Thyroid gland (tissue), 4 donors: ENCODE measurements around the gene TMEM131. TPM values are rescaled to one million over a fixed set of nuclear protein-coding genes. Genes with fewer than 3 reads are reported as not detected.

Source experiments
- DNase-seq, 2 donors: peaks; one replicate each; pipeline ENCODE4 v3.0.0-alpha.2; 2019
- H3K27ac ChIP-seq, 3 donors: fragments of 200-600 bp; sonication (generic); 1 replicate in 2 of 3; 2 replicates in 1 of 3; pipeline ENCODE4 v1.5.1; 2016 to 2019; ENCODE audit warnings: mild to moderate bottlenecking in 1 of 3, moderate library complexity in 1 of 3
- H3K27me3 ChIP-seq: fragments of 200-600 bp; sonication (generic); one replicate; pipeline ENCODE4 v1.5.1; 2019
- H3K36me3 ChIP-seq, 2 donors: fragments of 200-600 bp; sonication (generic); one replicate each; pipeline ENCODE4 v1.5.1; 2016 to 2019
- H3K4me1 ChIP-seq, 2 donors: fragments of 200-600 bp; sonication (generic); one replicate each; pipeline ENCODE4 v1.5.1; 2017 to 2019
- H3K4me3 ChIP-seq, 3 donors: fragments of 200-600 bp; sonication (generic); replicated peaks in 1 of 3; 1 replicate in 2 of 3; 2 replicates in 1 of 3; pipeline ENCODE4 v1.5.1; 2016; ENCODE audit warnings: mild to moderate bottlenecking in 1 of 3
- H3K9me3 ChIP-seq: fragments of 200-600 bp; sonication (generic); one replicate; pipeline ENCODE4 v1.5.1; 2017
- CTCF ChIP-seq, 6 experiments: fragments of 200-600 bp in 3 of 6; fragments of 450-650 bp in 3 of 6; sonication (generic) in 3 of 6; IDR thresholded peaks; one replicate each; pipeline ENCODE4 v1.5.1; 2016 to 2019; ENCODE audit warnings: antibody characterized with exemption in 6 of 6, mild to moderate bottlenecking in 2 of 6, inconsistent platforms in 1 of 6, moderate library complexity in 1 of 6
- POLR2A ChIP-seq, 2 donors: fragments of 450-650 bp; IDR thresholded peaks; one replicate each; pipeline ENCODE4 v1.6.1; 2017; ENCODE audit warnings: antibody characterized with exemption in 2 of 2, mild to moderate bottlenecking in 2 of 2, moderate library complexity in 1 of 2
- WGBS, 2 donors: methylation state at CpG; one replicate each; pipeline ENCODE4 v1.1.5; 2017; 5-methylcytosine and 5-hydroxymethylcytosine counted together
- intact Hi-C: fragments of 100-400 bp; cut with DNase I; formaldehyde crosslinking; loops from one replicate; pipeline ENCODE4 v1.15.1; 2023
- total RNA-seq, 4 donors: library from RNA; depleted of rRNA; stranded (reverse); fragments of >200 nt; gene quantifications; one replicate each; pipeline ENCODE4 v1.2.3, GENCODE V29; 2016

TMEM131 gene
- total RNA-seq, 4 donors from 2014 or later, result 28.6 to 47.0 (median 35.2) TPM

GRCh38 chr2:97908208-97908676 lies 87.5 kb downstream of the TMEM131 start:
- H3K4me1 ChIP-seq, result no peaks in the 10 kb centered on the region
- no peaks in the 10 kb centered on the region for H3K9me3 ChIP-seq
- no peak overlapping the region for H3K4me3 ChIP-seq
- TF ChIP-seq POLR2A (IDR thresholded peaks at IDR 0.05) (no peak), CTCF (IDR thresholded peaks at IDR 0.05) (no peak)
- WGBS, 2 donors, result 89 to 96% methylated on average over 6 of the region's 6 CpGs
- intact Hi-C loops, result no loop called here
- no peak for DNase-seq
- no peaks in the 10 kb centered on the region for H3K27me3 ChIP-seq
- no peak overlapping the region for H3K27ac ChIP-seq
- no peaks in the 10 kb centered on the region for H3K36me3 ChIP-seq

GRCh38 chr2:97907369-97908100 lies 88.2 kb downstream of the TMEM131 start:
- no peak for DNase-seq
- H3K4me1 ChIP-seq, result no peaks in the 10 kb centered on the region
- H3K9me3 ChIP-seq, result no peaks in the 10 kb centered on the region
- no peak overlapping the region for H3K4me3 ChIP-seq
- no peak overlapping the region for H3K27ac ChIP-seq
- TF ChIP-seq POLR2A (IDR thresholded peaks at IDR 0.05) (no peak), CTCF (IDR thresholded peaks at IDR 0.05) (no peak)
- H3K36me3 ChIP-seq, result no peaks in the 10 kb centered on the region
- WGBS, 2 donors, result 81% methylated on average over 6 of the region's 6 CpGs
- no peaks in the 10 kb centered on the region for H3K27me3 ChIP-seq
- intact Hi-C loops, result no loop called here

GRCh38 chr2:97906307-97906706 lies 89.4 kb downstream of the TMEM131 start:
- intact Hi-C loops, result no loop called here
- no peak for TF ChIP-seq POLR2A (IDR thresholded peaks at IDR 0.05)
- no peak for TF ChIP-seq CTCF (IDR thresholded peaks at IDR 0.05)
- Histone ChIP-seq H3K27me3 (no peaks in the 10 kb centered on the region), H3K9me3 (no peaks in the 10 kb centered on the region), H3K27ac (no peak overlapping the region), H3K4me3 (no peak overlapping the region), H3K36me3 (no peaks in the 10 kb centered on the region), H3K4me1 (no peaks in the 10 kb centered on the region)
- 88 to 93% methylated on average over 1 of the region's 1 CpG for WGBS, 2 donors
- DNase-seq, result no peak

GRCh38 chr2:97905294-97905693 lies 90.5 kb downstream of the TMEM131 start:
- 93 to 96% methylated on average over 1 of the region's 1 CpG for WGBS, 2 donors
- Histone ChIP-seq H3K4me3 (no peak overlapping the region), H3K27me3 (no peaks in the 10 kb centered on the region), H3K27ac (no peak overlapping the region), H3K9me3 (no peaks in the 10 kb centered on the region), H3K36me3 (no peaks in the 10 kb centered on the region), H3K4me1 (no peaks in the 10 kb centered on the region)
- DNase-seq, result no peak
- intact Hi-C loops, result no loop called here
- TF ChIP-seq POLR2A (IDR thresholded peaks at IDR 0.05) (no peak), CTCF (IDR thresholded peaks at IDR 0.05) (no peak)

GRCh38 chr2:97901862-97902261 lies 93.9 kb downstream of the TMEM131 start:
- Histone ChIP-seq H3K4me1 (no peaks in the 10 kb centered on the region), H3K27me3 (no peaks in the 10 kb centered on the region), H3K36me3 (no peaks in the 10 kb centered on the region), H3K9me3 (no peaks in the 10 kb centered on the region), H3K4me3 (no peak overlapping the region), H3K27ac (no peak overlapping the region)
- no peak for DNase-seq
- intact Hi-C loops, result no loop called here
- TF ChIP-seq CTCF (IDR thresholded peaks at IDR 0.05) (no peak), POLR2A (IDR thresholded peaks at IDR 0.05) (no peak)
